CD4-positive, alpha-beta T cell treated with Interleukin-4 for 1 hour (primary cell): ENCODE results near the gene SRP72.

Experiments used
- DNase-seq, 2 donors: peaks; one replicate each; pipeline ENCODE4 v3.0.0-alpha.2; 2020 to 2022

The SRP72 gene

DNA sequence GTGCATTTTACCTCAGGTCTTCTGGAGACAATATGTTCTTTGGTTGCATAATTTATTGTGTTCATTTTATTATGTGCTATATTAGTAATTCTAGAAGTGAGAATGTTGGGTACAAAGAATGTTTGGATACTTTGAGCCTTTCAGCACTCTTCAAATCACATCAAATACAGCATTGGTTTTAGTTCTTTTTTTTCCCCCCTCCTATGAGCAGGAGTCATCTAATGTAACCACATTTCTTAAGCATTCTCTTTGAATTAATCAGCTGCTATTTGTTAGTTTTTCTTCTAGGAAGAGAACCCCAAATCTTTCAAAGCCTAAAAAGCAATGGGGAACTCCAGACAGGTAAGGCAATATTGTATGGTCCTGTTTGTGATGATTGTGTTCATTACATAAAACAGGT lies 84.9 kb downstream of the SRP72 start:
- DNase-seq = no peak
